NCI-H2227 (cell line): Measurements from ENCODE around the gene COTL1.

Experiments used
- DNase-seq: peaks from one replicate; lab custom pipeline; 2025; ENCODE audit not compliant: unreplicated experiment; lab: John Stamatoyannopoulos, UW

The COTL1 gene

GRCh38 chr16:84614968-84615813 lies 2.7 kb downstream of the COTL1 start:
- DNase-seq, result no peak

GRCh38 chr16:84614623-84614967 lies 3.3 kb downstream of the COTL1 start:
- DNase-seq, result no peak

GRCh38 chr16:84614073-84614459 lies 3.8 kb downstream of the COTL1 start:
- DNase-seq, result no peak

- no peak for DNase-seq
Measured at GRCh38 chr16:84613408-84614072, 4.3 kb downstream of the COTL1 start.

DNA sequence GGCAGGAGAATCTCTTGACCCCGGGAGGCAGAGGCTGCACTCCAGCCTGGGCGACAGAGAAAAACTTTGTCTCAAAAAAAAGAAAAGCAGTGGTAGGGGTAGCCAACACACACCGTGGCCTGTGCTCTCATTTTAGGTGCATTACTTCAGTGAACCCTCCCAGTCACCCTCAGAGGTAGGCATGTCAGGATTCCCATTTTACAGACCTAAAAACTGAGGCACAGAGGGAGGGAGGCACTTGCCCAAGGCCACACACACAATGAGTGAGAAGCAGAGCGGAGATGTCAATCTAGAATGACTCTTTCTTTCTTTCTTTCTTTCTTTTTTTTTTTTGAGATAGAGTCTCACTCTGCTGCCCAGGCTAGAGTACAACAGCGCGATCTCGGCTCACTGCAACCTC lies 5.2 kb downstream of the COTL1 start:
- no peak for DNase-seq

GRCh38 chr16:84611041-84611440 lies 6.8 kb downstream of the COTL1 start:
- DNase-seq, result no peak

DNA sequence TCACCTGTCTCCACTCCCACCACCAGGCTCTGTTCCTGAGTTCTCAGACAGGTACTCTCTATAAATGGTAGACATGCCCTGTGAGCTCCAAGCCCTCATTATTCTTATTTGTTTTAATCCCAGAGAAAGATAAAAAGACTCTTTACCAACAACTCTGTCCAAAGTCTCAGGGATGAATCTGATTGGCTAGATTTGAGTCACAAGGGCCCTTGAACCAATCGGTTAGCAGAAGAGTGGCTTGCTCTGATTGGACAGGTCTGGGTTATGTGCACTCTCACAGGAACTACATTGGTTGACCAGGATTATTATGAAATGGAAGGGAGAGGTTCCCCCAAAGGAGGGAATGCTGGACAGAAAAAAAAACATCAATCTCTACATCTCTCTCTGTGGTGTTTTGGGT lies 7.5 kb downstream of the COTL1 start:
- no peak for DNase-seq

DNA sequence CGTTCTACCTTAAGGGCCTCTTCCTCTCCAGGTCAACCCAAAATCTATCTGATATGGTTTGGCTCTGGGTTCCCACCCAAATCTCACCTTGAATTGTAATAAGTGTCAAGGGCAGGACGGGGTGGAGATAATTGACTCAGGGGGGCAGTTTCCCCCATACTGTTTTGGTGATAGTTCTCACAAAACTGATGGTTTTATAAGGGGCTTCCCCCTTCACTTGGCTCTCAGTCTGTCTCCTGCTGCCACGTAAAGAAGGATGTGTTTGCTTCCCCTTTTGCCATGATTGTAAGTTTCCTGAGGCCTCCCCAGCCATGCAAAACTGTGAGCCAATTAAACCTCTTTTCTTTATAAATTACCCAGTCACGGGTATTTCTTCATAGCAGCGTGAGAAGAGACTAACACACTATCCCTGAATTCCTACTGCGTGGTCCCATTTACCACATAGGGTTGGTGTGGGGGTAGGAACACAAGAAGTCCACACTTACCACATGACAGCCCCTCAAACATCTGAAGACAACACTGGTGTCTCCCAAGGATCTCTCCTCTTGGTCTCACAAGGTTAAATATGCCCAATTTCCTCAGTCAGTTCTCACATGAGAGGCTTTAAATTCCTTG lies 8.2 kb downstream of the COTL1 start:
- no peak for DNase-seq

DNA sequence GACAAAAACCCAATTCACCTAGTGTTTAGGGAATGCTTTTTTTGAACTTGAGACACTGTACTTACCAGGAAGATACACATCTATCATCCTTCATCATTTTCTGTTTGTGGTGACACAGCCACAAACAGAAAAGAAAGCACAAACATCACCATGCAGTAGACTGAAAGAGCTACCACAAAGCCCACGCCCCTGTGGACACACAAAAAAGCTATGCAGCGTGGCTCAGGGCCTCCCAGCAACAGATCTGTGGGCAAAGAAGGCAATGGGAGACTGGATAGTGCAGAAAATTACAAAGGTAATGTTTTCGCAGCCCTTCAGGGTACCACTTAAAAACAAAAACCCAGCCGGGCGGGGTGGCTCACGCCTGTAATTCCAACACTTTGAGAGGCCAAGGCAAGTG lies 9.6 kb downstream of the COTL1 start:
- DNase-seq, result no peak

- DNase-seq, result no peak
Measured at GRCh38 chr16:84607694-84608093, 10.2 kb downstream of the COTL1 start.

- DNase-seq, result no peak
Measured at GRCh38 chr16:84607061-84607460, 10.8 kb downstream of the COTL1 start.

DNA sequence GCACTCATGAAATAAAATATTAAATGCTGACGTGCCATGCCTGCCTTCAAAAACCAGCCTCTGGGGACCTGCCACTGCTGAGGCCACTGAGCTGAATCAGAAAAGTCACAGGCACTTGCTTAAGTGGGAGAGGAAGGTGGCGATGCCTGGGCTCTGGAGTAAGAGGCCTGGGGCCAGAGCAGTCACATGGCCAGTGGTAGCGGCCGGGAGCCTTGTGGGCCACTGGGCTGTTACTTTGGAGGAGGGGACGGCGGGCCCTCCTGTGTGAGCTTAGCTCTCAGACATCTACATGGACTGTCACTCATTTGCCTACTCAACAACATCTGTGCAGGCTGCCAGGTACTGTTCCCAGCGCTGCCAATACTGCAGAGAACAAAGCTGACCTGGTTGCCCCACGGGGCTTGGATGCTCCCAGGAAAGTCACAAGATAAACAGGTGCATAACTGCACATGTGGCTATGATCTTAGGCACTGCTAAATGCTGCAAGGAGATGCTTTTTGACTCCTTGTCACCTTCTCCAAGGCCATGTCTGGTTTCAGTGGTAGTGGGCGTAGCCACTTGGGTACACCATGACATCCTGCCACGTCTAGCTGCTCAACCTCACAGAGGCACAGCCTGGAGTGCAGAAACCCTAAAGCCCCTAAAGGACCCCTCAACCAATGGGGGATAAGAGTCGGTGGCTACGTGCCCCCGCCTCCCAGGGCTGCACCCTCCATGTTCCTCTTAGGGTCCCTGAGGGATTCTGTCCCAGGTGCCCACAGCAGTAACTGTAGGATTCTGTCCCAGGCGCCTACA lies 11.6 kb downstream of the COTL1 start:
- no peak for DNase-seq

DNA sequence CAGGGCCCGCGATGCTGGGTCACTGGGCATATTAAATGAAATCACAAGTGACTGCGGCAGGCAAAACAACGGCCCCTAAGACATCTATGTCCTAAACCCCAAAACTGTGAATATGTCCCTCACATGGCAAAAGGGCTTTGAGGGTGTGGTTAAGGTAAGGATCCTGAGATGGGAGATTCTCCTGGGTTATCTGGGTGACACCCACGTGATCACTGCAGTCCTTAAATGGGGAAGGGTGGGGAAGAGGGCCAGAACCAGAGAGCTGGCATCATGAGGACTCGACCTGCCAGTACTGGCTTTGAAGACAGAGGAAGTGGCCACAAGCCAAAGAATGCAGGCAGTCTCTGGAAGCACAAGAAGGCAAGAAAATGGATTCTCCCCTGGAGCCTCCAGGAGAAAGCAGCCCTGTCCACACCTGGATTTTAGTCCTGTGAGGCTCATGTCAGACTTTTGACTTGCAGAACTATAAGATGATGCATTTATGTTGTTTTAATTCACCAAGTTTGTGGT lies 12.5 kb downstream of the COTL1 start:
- no peak for DNase-seq

- peak; percentile 6 for DNase-seq
Measured at GRCh38 chr16:84604477-84605013, 13.3 kb downstream of the COTL1 start.

DNA sequence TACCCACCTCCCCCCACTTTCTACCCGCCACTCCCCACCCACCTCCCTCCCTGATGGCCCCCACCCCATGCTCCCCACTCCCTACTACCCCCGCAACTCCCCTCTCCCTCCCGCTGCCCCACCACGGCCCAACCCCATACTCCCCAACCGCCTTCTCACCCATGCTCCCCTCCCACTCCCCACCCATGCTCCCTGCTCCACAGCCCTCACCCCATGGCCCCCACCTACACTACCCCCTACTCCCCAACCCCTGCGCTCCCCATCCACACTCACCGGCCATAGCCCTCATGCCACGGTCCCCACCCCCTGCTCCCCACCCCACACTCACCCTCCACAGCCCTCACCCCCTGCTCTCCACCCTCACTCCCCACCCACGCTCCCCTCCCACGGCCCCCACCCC lies 13.9 kb downstream of the COTL1 start:
- DNase-seq, result no peak

DNA sequence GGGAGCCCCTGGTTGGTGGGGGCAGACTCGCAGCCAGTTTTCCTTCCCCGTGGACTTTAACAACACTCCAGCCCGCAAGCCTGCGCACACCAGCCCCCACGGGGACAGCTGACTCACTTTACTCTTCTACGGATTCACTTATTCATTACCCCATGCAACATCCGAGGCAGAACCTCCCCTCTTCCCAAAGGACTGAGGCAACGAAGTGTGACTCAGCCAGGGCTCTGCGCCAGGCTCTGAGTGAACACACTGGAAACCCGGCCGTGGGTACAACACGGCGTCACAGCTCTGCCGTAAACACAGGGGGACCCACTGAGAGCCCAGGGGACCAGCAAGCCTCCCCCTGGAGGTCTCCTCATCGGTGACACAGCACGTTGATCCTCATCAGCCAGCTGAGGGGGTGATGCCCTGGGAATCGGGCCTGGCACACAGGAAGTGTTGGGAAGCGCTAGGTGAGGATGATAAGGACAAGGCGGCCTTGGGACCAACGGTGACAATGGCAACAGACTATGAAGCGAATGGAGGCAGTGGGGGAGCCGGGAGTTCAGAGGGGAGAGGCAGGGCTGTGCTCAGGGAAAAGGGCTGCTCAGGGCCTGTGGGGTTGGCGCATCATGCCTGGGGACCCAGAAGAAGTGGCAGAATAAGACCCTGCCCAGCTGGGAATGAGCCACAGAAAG lies 14.6 kb downstream of the COTL1 start:
- DNase-seq, result no peak

GRCh38 chr16:84600343-84601229 lies 17.3 kb downstream of the COTL1 start:
- no peak for DNase-seq

GRCh38 chr16:84599521-84600202 lies 18.2 kb downstream of the COTL1 start:
- DNase-seq, result peak; percentile 57

DNA sequence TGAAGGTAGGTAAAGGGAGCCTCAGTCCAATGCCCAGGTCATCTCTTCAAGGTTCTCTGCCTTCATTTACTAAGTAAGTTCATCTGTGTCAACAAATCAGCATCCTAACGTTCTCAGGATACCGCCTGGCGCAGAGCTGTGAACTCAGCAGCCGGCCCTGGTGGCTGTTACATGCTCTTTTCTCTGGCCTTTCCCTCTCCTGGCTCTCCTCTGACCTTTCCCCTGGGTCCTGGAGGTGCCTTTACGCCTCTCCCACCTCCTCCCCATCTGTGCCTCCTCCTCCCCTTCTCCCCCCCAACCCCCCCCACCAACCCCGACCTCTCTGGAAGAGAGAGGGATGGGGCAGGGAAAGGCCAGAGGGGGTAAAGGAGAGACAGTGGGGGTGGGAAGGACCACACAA lies 19.5 kb downstream of the COTL1 start:
- DNase-seq, result no peak
